GM12865 (cell line): ENCODE data around the gene MCRS1.

Experiments
- DNase-seq: peaks from one replicate; pipeline ENCODE4 v3.0.0; 2010; ENCODE audit warnings: low read depth
- H3K4me3 ChIP-seq: 2 replicates; pipeline ENCODE4 v1.5.1; 2011; ENCODE audit warnings: mild to moderate bottlenecking, low read depth, low read length, control low read depth
- CTCF ChIP-seq: IDR thresholded peaks from 2 replicates; pipeline ENCODE4 v1.5.1; 2011; ENCODE audit warnings: low read length, control low read depth, low read depth, inconsistent platforms; ENCODE audit not compliant: insufficient read depth; ENCODE audit errors: missing control alignments

Gene MCRS1

GRCh38 chr12:49549735-49550692, 17.9 kb downstream of the MCRS1 start:
- no peak overlapping the region for H3K4me3 ChIP-seq
- TF ChIP-seq CTCF = no peak
- no peak for DNase-seq

GRCh38 chr12:49548822-49549648, 18.9 kb downstream of the MCRS1 start:
- no peak for TF ChIP-seq CTCF
- no peak overlapping the region for H3K4me3 ChIP-seq
- no peak for DNase-seq

GRCh38 chr12:49548481-49548821, 19.5 kb downstream of the MCRS1 start:
- DNase-seq = no peak
- H3K4me3 ChIP-seq = no peak overlapping the region
- no peak for TF ChIP-seq CTCF

- no peak for TF ChIP-seq CTCF
- no peak for DNase-seq
- H3K4me3 ChIP-seq = no peak overlapping the region
These were observed 20.8 kb downstream of the MCRS1 start for GRCh38 chr12:49547090-49547690.

GRCh38 chr12:49546481-49546880, 21.5 kb downstream of the MCRS1 start:
- no peak for TF ChIP-seq CTCF
- DNase-seq = no peak
- no peak overlapping the region for H3K4me3 ChIP-seq

- no peak overlapping the region for H3K4me3 ChIP-seq
- DNase-seq = no peak
- no peak for TF ChIP-seq CTCF
These were observed 22.1 kb downstream of the MCRS1 start for GRCh38 chr12:49545815-49546214.
